OCI-LY3 (cell line): ENCODE data around the gene MAST1.
A peak's percentile ranks its signal among the peaks of the same experiment; 100 is the strongest.

Experiments used
- H2AFZ ChIP-seq: fragments of 200-600, 300-600 bp; shearing (Covaris generic); 2 replicates; pipeline ENCODE4 v1.6.0; 2014; ENCODE audit warnings: antibody characterized with exemption, low read depth, low read length
- H3K27ac ChIP-seq: fragments of 200-600, 300-600 bp; sonication (generic); 2 replicates; pipeline ENCODE4 v1.5.1; 2014; ENCODE audit warnings: mild to moderate bottlenecking, low read length, moderate library complexity, mixed read lengths
- H3K27me3 ChIP-seq: fragments of 200-600, 300-600 bp; sonication (generic); 2 replicates; pipeline ENCODE4 v1.6.1; 2014; ENCODE audit warnings: low read depth, low read length, mixed read lengths
- H3K36me3 ChIP-seq: fragments of 200-600, 300-600 bp; sonication (generic); replicated peaks from 2 replicates; pipeline ENCODE3; 2014; ENCODE audit warnings: low read depth, low read length, mixed read lengths
- H3K4me1 ChIP-seq: fragments of 300-600, 200-600 bp; sonication (generic); 2 replicates; pipeline ENCODE4 v1.6.1; 2014; ENCODE audit warnings: low read length, mixed read lengths
- H3K4me2 ChIP-seq: fragments of 200-600, 300-600 bp; sonication (generic); 2 replicates; pipeline ENCODE4 v1.6.1; 2014; ENCODE audit warnings: low read length, mixed read lengths
- H3K4me3 ChIP-seq: fragments of 300-600, 200-600 bp; sonication (generic); 2 replicates; pipeline ENCODE4 v1.5.1; 2014; ENCODE audit warnings: antibody characterized with exemption, mild to moderate bottlenecking, low read length, moderate library complexity
- H3K79me2 ChIP-seq: fragments of 300-600, 200-600 bp; shearing (Covaris generic); 2 replicates; pipeline ENCODE4 v1.6.1; 2014; ENCODE audit warnings: mild to moderate bottlenecking, low read length, mixed read lengths
- H3K9ac ChIP-seq: fragments of 300-600, 200-600 bp; shearing (Covaris generic); 2 replicates; pipeline ENCODE4 v1.6.0; 2014; ENCODE audit warnings: mild to moderate bottlenecking, low read length, moderate library complexity
- H3K9me3 ChIP-seq: fragments of 200-600, 300-600 bp; shearing (Covaris generic); 2 replicates; pipeline ENCODE4 v1.6.1; 2014; ENCODE audit warnings: low read length, mixed read lengths; ENCODE audit not compliant: insufficient read depth
- H4K20me1 ChIP-seq: fragments of 200-600, 300-600 bp; sonication (generic); 2 replicates; pipeline ENCODE4 v1.6.1; 2016; ENCODE audit warnings: low read length, mixed read lengths; ENCODE audit not compliant: insufficient read depth
- EZH2phosphoT487 ChIP-seq: fragments of 200-600 bp; shearing (Covaris generic); IDR thresholded peaks from 2 replicates; pipeline ENCODE4 v1.6.1; 2018; ENCODE audit warnings: antibody characterized with exemption, mixed run types, low read depth
- TF ChIP-seq, protein P1 (sequence below): fragments of 200-600, 300-600 bp; sonication (generic); IDR thresholded peaks from 2 replicates; pipeline ENCODE4 v1.5.1; 2014; ENCODE audit warnings: antibody characterized with exemption, low read length, low read depth

Gene MAST1

DNA sequence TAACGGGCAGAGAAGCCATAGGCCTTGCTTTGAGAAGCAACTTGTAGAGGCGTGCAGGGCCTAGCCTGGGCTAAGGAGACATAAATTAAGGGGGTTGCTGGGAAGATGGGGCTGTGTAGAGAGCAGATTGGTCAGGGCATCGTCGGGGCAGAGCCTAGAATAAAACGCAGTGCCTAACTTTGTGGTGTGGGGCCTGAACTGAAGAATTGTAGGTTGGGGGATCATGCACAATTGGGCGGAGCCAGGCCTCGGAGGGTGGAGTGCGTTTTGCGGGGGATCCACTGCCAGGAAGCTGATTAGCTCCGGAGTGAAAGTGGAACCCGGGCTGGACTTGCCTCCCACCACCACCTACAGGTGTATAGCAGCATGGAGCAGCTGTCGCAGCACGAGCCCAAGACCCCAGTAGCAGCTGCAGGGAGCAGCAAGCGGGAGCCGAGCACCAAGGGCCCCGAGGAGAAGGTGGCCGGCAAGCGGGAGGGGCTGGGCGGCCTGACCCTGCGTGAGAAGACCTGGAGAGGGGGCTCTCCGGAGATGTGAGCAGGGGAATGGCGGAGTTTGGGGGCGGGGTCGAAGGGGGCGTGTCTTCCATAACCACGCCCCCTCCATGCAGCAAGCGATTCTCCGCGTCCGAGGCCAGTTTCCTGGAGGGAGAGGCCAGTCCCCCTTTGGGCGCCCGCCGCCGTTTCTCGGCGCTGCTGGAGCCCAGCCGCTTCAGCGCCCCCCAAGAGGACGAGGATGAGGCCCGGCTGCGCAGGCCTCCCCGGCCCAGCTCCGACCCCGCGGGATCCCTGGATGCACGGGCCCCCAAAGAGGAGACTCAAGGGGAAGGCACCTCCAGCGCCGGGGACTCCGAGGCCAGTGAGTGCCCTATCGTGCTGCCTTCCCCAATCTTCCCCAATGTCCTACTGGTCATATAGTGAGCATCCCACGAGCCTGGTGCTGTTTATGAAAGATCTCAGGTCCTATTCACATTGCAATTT lies 29.1 kb downstream of the MAST1 start:
- H3K79me2 ChIP-seq, result no peaks in the 10 kb centered on the region
- no peaks in the 10 kb centered on the region for H3K9me3 ChIP-seq
- TF ChIP-seq, protein P1, sequence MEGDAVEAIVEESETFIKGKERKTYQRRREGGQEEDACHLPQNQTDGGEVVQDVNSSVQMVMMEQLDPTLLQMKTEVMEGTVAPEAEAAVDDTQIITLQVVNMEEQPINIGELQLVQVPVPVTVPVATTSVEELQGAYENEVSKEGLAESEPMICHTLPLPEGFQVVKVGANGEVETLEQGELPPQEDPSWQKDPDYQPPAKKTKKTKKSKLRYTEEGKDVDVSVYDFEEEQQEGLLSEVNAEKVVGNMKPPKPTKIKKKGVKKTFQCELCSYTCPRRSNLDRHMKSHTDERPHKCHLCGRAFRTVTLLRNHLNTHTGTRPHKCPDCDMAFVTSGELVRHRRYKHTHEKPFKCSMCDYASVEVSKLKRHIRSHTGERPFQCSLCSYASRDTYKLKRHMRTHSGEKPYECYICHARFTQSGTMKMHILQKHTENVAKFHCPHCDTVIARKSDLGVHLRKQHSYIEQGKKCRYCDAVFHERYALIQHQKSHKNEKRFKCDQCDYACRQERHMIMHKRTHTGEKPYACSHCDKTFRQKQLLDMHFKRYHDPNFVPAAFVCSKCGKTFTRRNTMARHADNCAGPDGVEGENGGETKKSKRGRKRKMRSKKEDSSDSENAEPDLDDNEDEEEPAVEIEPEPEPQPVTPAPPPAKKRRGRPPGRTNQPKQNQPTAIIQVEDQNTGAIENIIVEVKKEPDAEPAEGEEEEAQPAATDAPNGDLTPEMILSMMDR, result no peak
- no peak for TF ChIP-seq EZH2phosphoT487
- H3K36me3 ChIP-seq, result peaks cover 12% of the 10 kb centered on the region
- no peak overlapping the region for H2AFZ ChIP-seq
- no peak overlapping the region for H3K27ac ChIP-seq
- H3K27me3 ChIP-seq, result no peaks in the 10 kb centered on the region
- H3K4me1 ChIP-seq, result peaks cover 6% of the 10 kb centered on the region
- H4K20me1 ChIP-seq, result no peaks in the 10 kb centered on the region
- peak overlapping the region; percentile 24; the same call in 1 of the 2 replicates for H3K4me3 ChIP-seq
- H3K4me2 ChIP-seq, result peak overlapping the region; percentile 6
- no peak overlapping the region for H3K9ac ChIP-seq

GRCh38 chr19:12868540-12869112 lies 30.3 kb downstream of the MAST1 start:
- Histone ChIP-seq H3K4me1 (no peaks in the 10 kb centered on the region), H4K20me1 (no peaks in the 10 kb centered on the region), H3K36me3 (peaks cover 22% of the 10 kb centered on the region), H3K4me3 (no peak overlapping the region), H3K9ac (no peak overlapping the region), H3K27ac (no peak overlapping the region), H3K9me3 (no peaks in the 10 kb centered on the region), H3K27me3 (no peaks in the 10 kb centered on the region), H3K4me2 (no peak overlapping the region), H3K79me2 (no peaks in the 10 kb centered on the region), H2AFZ (no peak overlapping the region)
- no peak for TF ChIP-seq EZH2phosphoT487
- TF ChIP-seq, protein P1, result no peak

GRCh38 chr19:12871681-12872080 lies 33.4 kb downstream of the MAST1 start:
- Histone ChIP-seq H4K20me1 (no peaks in the 10 kb centered on the region), H3K9ac (no peak overlapping the region), H3K79me2 (no peaks in the 10 kb centered on the region), H3K36me3 (peaks cover 46% of the 10 kb centered on the region), H3K4me2 (no peak overlapping the region), H2AFZ (no peak overlapping the region), H3K4me1 (no peaks in the 10 kb centered on the region), H3K27ac (no peak overlapping the region), H3K4me3 (no peak overlapping the region), H3K9me3 (no peaks in the 10 kb centered on the region), H3K27me3 (no peaks in the 10 kb centered on the region)
- TF ChIP-seq EZH2phosphoT487, result no peak
- TF ChIP-seq, protein P1, result no peak

- Histone ChIP-seq H3K9me3 (no peaks in the 10 kb centered on the region), H3K4me3 (no peak overlapping the region), H3K27ac (no peak overlapping the region), H3K27me3 (no peaks in the 10 kb centered on the region), H3K79me2 (no peaks in the 10 kb centered on the region), H2AFZ (no peak overlapping the region), H3K9ac (no peak overlapping the region), H4K20me1 (no peaks in the 10 kb centered on the region), H3K4me2 (no peak overlapping the region), H3K36me3 (peaks cover 46% of the 10 kb centered on the region), H3K4me1 (no peaks in the 10 kb centered on the region)
- TF ChIP-seq, protein P1, result no peak
- no peak for TF ChIP-seq EZH2phosphoT487
These were observed 33.9 kb downstream of the MAST1 start for GRCh38 chr19:12872255-12872654.
